HG03135 (cell line): ENCODE measurements around the gene PTPRU.
"Not testable (repeated sequence)": the region's sequence is repeated elsewhere in the genome, so short reads cannot be mapped to it uniquely, and the experiment has no call there.

Experiments used
- ATAC-seq: cut with Tn5 transposase; IDR thresholded peaks from one replicate; pipeline ENCODE4 v1.9.1; 2021; ENCODE audit warnings: mild to moderate bottlenecking, moderate library complexity; ENCODE audit not compliant: unreplicated experiment

Gene PTPRU

DNA sequence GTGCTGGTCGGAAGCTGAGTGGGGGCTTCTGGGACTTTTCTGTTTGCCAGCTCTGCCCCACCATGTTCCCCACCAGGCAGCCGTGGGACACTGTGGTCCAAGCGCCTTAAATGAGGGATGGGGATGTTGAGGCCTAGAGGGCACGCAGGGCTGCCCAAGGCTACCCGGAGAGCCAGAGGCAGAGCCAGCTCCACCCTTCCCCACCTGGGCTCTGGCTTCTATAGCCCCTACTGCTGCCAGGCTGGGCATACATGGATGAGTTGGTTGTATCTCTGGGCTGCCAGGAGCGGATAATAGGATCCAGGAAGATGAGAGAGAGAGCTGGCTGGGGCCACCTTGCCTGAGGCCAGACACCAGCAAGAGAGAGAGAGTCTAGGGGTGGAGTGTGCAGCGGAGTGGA lies 49.4 kb downstream of the PTPRU start:
- ATAC-seq = no peak

DNA sequence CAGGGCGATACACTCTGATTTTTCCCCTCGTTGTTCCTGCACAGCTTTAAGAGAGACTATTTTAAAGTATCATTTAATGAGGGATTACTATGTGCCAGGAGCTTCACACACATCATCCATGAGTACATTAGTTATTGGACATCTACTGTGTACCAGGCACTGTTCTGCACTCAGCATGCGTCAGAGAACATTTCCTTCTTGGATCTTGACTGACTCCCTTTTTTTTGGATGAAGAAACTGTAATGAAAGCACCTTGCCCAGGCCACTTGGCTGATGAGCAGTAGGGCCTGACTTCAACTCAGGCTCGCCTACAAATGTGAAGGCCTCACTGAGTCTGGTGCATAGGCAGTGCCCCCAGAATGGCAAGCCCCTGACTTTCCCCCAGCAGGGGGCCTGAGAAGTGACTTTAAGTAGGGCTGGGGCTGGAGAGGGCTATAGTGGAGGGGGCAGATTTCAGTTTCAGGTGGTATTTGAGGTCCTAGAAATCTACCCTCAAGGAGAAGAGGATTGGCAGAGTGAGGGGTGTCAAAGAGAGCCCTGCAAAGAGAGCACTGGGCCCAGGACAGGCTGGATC lies 50.0 kb downstream of the PTPRU start:
- ATAC-seq = no peak

DNA sequence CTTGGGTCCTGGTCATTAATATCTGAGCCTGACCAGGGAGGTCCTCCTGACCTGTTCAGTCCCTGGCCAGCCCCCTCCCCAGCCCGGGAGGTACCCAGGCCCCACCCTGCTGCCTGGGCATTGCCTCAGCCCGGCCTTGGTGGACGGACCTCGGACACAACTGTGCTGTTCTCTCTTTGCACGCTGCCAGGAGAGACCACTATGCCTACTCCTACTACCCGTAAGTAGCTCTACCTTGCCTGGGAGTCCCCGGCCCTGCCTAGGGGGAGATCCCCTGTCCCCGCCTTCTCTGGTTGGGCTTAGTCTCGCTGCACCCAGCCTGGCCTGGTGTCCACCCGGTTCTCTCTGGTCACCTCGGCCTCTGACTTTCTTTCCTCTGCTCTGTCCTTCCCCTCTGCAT lies 53.2 kb downstream of the PTPRU start:
- no peak for ATAC-seq

DNA sequence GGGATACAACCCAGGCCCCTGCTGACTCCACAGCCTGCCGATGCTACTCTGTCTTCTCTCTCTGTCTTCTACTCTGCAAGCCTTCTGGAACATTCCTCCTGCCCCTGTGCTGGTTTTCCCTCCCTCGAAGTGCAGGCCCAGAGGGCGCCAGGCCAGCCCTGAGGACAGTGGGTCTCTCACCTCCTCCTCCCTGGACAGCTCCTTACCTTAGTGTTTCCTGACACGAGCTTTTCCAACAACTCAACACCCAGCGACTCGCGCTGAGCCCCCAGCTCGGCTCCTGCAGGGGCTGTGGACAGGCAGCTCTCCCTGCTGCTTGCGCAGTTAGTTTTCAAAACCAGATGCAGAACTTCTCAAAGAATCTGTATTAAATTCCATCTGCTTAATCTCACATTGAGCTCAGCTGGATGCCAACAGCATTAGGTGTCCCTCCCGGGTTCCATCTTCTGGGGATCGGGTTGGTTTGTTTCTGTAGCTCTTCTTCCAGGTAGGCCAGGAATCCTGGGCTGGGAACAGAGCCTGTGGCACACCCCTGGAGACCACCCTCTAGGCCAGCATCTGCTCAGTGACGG lies 54.2 kb downstream of the PTPRU start:
- no peak for ATAC-seq

DNA sequence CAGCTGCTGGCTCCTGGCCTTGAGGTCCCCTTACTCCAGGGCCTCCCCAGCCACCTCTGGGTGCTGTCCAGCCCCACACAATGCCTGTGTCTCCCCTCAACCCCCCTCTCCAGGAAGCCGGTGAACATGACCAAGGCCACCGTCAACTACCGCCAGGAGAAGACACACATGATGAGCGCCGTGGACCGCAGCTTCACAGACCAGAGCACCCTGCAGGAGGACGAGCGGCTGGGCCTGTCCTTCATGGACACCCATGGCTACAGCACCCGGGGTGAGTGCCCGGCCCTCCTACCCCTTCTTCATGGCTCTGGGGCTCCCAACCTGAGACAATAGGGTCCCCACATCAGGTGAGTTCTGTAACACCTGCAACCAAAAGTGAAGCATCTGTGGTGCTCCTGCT lies 55.4 kb downstream of the PTPRU start:
- ATAC-seq = no peak

DNA sequence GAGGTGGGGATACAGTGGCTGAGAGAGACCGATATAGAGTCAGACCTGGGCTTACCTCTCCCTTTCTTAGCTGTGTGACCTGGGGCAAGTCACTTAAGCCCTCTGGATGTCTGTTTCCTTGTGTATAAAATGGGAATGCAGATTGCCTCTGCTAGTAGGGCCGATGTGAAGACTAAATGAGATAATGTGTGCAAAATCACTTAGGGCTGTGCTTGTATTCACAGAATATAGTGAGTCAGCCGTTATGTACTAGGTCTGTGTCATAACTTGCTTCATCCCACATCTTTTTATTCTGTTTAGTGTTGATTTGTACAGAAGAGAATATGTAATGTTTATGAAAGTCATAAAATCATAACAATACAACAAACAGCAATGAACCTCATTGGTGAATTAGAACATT lies 56.0 kb downstream of the PTPRU start:
- no peak for ATAC-seq

DNA sequence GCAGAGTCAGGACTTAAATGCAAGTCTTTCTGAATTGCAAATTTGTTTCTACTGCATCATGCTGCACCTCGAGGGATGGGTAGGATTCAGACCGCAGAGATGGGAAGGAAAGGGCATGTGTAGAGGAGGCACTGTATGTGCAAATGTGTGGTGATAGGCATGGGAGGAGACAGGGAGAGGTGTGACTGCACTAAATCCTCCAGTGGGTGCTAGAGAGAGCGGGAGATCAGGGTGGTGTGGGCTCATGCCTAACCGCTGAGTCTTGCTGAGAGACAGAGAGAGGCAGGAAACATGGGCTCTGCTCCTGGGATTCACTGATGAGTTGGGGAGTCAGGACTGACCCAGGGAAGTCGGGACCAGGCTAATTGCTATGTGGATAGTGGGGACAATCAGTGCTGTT lies 61.1 kb downstream of the PTPRU start:
- no peak for ATAC-seq

DNA sequence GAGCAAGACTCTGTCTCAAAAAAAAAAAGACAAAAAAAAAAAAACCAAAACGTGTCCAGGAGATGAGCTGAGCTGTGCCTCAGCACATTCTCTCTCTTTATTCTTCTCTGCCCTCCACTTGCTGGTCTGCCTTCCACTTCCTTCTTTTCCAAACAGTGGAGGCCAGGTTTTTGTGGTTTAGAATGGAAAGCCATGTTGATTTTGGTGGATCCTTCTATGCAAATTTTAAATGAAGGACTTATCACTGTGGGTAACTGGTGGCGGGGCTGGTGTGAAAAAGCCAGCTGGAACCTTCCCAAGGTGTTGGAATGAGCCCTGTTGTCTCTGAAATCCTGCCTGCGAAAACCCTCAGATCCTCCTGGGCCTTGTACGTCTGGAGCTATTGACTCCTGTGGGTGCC lies 61.9 kb downstream of the PTPRU start:
- ATAC-seq = no peak

DNA sequence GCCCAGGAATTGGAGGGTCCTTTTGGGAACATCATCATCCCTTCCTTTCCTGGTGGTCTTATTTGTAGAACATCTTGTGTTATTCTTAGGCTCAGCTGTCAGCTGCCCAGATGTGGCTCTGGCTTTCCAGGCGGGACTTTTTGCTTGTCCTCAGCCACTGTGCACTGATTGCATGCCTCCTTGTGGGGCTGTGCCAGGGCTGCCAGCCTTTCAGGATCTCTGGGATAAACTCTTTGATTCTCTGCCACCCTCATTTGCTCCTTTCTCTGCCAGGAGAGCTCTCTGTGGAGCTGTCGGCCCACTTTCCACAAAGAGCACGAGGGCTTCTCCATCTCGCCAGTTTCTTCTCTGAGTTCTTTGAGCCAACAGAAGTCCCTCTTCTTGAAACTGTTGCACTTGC lies 63.1 kb downstream of the PTPRU start:
- ATAC-seq = no peak

DNA sequence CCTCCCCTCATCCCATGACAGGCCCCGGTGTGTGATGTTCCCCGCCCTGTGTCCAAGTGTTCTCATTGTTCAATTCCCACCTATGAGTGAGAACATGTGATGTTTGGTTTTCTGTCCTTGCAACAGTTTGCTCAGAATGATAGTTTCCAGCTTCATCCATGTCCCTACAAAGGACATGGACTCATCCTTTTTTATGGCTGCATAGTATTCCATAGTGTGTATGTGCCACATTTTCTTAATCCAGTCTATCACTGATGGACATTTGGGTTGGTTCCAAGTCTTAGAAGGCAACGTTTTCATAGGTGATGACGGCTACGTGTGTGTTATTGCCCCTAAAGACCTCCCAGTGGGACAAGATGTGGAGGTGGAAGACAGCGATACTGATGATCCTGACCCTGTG lies 65.4 kb downstream of the PTPRU start:
- ATAC-seq = not testable (repeated sequence)

DNA sequence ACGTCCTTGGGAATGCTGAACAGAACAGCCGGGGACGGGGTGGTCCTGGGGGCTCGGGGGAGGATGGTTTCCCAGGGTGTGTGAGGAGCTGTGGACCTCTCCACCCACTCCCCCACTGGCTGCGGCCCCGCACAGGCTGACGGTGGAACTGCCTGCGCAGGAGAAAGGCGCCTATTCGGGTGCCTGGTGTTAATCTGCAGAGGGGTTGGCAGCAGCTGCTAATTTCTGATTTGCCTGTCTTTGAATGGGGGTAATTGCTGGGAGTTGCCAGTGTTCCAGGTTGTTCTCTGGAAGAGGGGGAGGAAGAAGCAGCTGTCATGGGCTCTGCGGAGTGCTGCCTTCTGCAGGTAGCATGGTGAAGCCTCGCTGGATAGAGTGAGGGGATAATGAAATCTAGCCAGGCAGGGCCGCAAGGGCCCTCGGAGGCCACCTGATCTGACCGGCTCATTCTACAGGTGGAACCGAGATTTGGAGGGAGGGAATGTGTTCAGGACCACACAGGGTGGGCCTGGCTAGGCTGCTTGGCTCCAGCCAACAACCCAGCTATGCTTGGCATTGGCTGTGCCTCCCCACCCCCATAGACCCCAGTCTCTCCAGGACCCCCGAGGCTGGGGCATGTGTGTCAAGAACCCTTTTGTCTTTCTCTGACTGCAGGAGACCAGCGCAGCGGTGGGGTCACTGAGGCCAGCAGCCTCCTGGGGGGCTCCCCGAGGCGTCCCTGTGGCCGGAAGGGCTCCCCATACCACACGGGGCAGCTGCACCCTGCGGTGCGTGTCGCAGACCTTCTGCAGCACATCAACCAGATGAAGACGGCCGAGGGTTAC lies 67.1 kb downstream of the PTPRU start:
- ATAC-seq = no peak

DNA sequence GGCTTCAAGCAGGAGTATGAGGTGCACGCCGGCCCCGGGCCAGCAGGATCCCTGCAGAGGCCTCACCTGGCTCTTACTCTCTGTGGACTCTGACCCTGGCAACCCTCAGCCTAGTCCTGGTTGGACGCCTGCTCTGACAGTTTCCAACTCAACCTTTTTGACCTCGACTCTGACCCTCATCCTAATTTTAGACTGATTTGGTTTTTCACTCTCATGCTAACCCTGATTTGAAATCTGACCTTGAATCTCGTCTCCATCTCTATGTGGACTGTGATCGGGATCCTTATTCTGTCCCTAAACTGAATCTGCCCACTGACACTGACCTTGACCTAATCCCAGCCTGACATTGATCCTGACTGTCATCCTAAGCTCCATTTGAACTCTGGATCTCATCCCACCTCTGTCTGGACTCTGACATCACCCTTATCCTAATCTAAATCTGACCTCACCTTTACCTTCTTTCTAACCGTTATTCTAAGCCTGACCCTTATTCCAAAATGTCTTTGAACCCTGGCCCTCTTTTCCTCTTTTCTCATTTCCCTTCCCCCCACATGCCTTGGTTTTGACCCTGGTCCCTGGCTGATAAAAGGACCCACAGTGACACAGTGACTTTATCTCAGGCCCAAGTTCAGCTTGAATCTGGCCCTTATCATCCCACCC lies 67.8 kb downstream of the PTPRU start:
- no peak for ATAC-seq

DNA sequence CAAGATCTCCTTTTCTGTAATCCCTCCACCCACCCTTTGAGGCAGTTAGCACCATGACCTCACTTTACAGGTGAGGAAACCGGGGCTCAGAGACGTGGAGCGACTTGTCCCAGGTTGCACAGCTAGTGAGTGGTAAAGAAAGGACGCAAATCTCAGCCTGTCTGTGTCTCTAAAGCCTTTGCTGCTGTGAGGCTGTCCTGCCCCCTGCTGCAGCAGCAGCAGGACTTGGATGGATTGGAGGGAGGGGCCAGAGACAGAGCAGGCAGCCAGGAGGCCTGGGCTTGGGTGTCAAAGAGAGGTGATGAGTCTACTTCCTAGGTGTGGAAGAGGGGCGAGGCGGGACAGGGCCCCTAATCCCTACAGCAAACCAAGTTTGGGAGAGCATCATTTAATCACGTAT lies 69.6 kb downstream of the PTPRU start:
- no peak for ATAC-seq

DNA sequence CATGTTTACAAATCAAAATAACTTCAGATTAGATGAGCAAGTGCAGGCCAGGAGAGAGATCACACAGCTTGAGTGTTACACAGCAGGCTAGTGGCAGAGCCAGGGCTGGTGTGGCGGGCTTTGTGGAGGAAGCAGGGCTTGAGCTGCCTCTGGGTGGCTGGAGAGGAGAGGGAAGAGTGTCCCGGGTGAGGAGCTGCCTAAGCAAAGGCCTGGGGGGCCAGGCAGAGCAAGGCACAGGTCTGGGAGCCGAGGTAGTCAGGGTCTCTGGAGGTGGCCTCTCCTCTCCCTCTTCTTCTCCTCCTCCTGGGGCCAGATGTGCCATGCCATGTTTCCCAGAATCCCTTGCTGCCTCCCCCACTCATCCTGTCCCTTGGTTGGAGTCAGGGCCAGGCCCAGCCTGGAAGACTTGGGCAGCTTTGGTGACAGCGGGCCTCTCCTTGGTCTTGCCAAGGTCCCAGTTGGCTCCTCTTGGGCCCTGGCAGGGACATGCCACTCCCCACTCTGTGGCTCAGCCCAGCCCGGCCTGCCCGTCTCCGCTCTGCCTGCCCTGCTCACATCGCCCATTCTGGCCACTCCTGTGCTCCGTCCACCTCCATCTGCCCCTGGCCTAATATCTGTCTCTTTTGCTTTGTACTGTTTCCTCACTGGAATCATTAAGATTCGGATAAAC lies 70.3 kb downstream of the PTPRU start:
- ATAC-seq = no peak

DNA sequence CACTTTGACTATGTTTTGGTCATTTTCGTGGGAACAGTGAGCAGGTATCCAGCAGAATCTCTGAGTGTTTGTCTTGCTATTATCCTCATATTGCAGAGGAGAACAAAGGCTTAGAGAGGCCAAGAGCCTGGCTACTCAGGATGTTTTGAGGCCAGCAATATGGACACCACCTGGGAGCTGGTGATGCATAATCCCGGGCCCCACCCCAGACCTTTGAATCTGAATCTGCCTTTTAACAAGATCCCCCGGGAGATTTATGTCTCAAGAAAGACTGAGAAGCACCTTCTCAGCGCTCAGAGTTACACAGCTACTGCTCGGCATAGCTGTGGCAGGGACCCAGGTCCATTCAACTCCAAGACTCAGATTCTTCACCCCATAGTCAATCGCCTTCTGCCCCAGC lies 72.8 kb downstream of the PTPRU start:
- ATAC-seq = no peak

DNA sequence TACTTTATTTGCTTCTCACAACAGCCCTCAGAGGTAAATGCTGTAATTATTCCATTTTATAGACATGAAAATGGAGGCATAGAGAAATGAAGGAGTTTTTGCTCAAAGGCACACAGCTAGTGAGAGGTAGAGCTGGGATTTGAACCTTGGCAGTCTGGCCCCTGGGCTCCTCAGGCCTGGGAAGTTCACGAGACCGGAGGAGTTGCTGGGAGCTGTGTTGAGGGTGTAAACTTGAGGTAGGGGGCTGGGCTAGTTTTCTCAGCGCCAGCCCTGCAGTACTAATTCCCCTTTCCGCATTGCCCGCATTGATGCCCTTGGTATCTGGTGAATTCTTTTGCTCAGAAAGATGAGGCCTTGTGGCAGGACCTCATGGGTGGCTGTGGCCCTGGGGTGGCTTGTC lies 73.3 kb downstream of the PTPRU start:
- no peak for ATAC-seq

DNA sequence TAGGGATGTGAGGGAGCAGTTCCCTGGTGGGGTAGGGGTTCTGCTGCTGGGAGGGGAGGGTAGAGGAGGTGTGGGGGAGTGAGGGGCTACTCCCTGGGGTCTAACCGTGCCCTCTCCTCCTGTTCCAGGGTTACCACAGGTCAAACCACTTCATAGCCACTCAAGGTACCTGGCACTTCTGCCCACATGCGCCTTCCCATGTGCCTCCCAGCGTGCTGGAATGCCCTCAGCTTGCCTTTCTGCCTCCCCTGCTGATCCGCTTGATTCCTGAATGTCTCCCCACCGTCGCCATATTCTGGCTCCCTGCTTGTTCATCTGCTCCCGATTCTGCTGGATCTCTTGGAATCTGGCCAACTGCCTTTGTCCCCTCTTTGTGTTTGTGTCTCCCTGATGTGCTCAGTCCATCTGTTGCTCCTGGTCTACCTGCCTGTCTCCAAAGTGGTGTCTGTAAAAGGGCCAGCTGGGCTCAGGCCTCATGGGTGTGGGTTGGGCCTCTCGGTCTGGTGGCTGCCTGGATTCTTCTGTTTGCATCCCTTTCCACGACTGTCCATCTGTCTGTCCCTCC lies 74.4 kb downstream of the PTPRU start:
- ATAC-seq = no peak

DNA sequence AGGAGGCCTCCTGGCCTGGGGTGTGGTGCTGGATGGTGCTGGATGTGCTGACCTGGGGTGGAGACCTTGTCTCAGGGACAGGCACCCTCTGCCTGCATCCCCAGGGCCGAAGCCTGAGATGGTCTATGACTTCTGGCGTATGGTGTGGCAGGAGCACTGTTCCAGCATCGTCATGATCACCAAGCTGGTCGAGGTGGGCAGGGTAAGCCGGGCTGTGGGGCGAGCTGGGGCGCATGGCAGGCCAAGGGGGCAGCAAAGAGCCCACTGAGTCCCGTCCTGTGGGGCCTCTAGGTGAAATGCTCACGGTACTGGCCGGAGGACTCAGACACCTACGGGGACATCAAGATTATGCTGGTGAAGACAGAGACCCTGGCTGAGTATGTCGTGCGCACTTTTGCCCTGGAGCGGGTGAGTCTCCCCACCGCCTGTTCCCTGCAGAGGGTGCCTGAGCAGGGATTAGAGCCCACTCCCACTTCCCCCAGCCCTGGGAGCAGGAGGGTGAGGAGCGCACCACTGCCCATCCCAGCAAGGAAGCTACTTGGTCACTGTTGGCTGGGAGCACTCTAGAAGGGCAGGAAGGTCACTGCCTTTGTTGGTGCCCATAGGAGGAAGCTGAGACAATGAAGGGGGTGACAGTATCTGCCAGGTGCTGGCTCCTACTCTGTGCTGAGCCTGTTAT lies 75.2 kb downstream of the PTPRU start:
- no peak for ATAC-seq

DNA sequence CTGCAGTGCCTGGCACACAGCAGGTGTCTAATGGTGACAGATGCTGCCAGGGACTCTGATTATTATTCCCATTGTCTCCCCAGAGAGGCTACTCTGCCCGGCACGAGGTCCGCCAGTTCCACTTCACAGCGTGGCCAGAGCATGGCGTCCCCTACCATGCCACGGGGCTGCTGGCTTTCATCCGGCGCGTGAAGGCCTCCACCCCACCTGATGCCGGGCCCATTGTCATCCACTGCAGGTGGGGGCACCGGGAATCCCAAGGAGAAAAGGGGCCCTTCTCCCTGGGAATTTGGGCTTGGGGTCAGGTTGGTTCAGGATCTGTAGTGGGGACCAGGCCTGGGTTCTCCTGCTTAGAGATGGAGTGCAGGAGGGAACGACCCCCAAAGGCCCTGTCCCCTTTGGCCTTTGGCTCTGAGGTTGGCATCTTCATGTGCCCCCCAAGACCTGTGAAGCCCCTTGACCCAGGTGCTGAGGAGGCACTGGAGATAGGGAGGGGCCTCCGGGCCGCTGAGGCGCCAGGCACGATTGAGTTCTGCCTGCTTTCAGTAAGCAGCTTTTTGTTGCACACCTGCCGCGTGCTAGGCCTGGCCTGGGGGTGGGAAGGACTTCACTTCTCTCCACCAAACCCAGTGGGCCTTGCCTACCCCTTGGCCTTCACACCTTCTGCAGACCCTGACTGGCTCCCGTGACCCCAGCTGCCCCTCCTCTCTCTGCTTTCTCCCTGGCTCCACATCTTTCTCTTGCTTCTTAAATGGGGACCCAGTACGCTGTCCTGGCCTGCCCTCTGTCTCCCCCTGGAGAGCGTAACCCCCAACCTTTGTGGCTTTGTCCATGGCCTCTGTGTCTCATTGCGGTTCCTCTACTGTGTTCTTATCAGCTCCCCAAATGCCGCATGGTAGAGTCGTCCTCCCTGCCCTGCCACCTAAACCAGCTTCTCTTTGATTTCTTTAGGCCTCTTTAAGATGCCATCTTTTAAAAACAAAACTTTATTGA lies 76.4 kb downstream of the PTPRU start:
- no peak for ATAC-seq
